NCI-H1092 treated with DMSO at 0.1 percent for 48 hours (cell line): ENCODE data around the gene KRTAP19-6.
"Not testable (repeated sequence)": the region's sequence is repeated elsewhere in the genome, so short reads cannot be mapped to it uniquely, and the experiment has no call there.

Experiments
- DNase-seq: peaks from one replicate; lab custom pipeline; 2025; lab: John Stamatoyannopoulos, UW

The KRTAP19-6 gene, protein sequence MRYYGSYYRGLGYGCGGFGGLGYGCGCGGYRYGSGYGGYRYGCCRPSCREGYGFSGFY

DNA sequence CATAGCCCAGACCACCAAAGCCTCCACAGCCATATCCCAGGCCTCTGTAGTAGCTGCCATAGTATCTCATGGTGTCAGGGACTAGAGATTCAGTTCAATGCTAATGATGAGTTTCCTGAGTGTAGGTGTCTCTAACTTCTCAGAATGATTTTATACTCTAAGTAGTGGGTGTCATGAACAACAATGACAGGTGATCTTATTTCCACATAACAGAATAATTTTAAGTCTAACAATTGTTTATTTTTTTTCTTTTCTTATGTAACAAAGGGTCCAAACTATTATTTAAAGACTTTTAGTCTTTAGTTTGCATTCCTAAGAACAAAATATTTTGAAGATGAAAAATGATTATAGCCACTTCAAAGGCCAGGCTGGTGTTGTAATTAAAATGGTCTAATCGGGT lies at the start of gene KRTAP19-6:
TSS of gene KRTAP19-6 (minus strand) at position 101 of the 400 bp plus-strand sequence. CDS start at position 70, 31 bp downstream.
- no peak for DNase-seq

DNA sequence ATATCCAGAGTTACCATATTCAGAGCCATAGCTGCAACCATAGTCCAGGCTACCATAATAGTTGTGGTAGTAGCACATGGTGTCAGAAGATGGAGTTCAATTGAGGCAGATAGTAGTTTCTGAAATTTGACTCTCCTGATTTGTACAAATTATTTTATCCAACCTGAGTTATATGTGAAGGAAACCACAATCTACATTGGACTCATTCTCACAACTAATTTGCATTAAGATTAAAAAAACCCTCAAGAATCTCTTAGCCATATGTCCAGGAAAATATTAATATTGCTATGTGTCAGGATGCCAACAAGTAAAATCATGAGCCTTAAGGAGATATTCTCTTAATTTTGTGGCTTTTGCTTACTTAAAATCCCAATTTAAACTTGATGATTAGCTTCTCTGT lies 48.6 kb upstream of the KRTAP19-6 start, which contains the start of gene KRTAP22-2:
TSS of gene KRTAP22-2 (minus strand) at position 101 of the 400 bp plus-strand sequence.
- DNase-seq = no peak

GRCh38 chr21:30582870-30583269 lies 41.2 kb upstream of the KRTAP19-6 start:
- no peak for DNase-seq

- DNase-seq = no peak
Measured at GRCh38 chr21:30580132-30580531, 38.5 kb upstream of the KRTAP19-6 start.

DNA sequence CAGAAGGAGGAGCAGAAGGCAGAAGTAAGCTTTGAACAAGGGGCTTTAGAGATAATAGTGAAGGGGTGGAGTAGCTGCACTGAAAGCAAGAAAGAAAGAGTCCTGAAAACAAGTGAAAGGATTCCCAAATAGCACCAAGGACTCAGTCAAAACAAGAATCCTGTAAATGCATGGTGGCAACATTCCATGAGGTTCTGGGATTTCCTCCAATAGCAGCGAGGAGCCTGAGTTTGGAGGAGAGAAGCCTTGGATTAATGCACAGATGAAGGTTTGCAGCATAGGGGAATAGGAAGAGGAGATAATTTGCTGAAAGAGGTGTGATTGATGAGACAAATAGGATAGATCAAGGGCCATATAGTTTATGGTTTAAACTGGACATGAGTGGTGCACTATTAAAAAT lies 37.7 kb upstream of the KRTAP19-6 start:
- DNase-seq = no peak

- no peak for DNase-seq
Measured at GRCh38 chr21:30577766-30578165, 36.1 kb upstream of the KRTAP19-6 start.

- DNase-seq = no peak
Measured at GRCh38 chr21:30567617-30568016, 26.0 kb upstream of the KRTAP19-6 start.

- DNase-seq = no peak
Measured at GRCh38 chr21:30563630-30564029, 22.0 kb upstream of the KRTAP19-6 start.

DNA sequence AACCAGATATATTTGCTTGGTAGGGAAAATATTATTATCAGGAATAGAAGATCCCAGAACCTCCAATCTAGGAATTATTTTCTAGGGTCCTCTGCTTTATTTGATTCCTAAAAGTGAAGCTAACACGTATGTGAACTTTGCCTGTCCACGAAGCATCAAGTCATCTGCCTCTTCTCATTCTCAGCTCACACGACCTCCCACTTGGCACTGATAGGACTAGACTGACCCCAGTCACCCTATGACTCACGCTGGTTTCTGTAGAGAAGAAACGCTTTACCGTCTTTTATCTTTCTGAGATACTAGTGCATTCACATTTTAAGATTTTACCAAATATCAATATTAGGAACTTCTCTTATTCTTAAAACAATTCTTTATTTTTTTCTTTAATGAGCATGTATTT lies 21.4 kb upstream of the KRTAP19-6 start:
- DNase-seq = no peak

DNA sequence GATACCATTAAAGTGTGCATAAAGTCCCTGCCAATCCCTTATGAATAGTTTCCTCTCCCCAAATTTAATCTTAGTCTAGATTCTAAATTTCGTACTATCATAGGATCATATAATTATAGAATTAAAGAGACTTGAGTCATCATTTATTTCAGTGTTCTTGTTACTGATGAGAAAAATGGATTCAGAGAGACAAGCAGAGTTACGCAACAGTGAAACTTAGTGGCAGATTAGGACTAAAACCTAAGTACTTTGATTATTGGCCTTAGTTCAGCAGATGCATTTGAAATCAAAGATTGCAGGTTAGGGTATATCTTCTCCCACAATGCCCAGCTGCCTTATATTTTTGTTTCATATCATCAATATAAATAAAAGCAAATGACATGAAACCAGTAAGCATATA lies 20.3 kb upstream of the KRTAP19-6 start:
- DNase-seq = no peak

GRCh38 chr21:30561264-30561895 lies 19.7 kb upstream of the KRTAP19-6 start, which contains the start of gene KRTAP19-7:
KRTAP19-7 (minus strand) TSS chr21:30561314; CDS start chr21:30561289, 25 bp downstream.
- DNase-seq = no peak

- DNase-seq = no peak
Measured at GRCh38 chr21:30555095-30555494, 13.4 kb upstream of the KRTAP19-6 start.

DNA sequence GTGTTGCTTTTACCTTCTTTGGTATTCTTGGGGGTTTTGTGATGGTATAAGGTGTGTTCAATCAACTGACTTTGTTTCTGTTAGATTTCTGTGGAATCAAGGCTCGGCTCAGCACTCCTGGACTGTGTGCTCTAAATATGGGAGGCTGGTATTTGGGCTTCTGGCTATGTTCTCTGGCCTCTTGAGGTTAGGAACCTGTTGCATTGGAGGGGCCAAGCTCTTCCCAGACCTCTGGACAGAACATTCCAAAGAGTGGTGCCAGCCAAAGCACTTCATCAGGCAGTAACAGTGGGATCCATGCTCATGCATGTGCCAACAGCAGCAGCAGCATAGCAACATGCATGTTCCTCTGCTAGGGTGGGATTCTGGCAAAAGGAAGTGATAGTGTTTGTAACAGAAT lies 11.1 kb upstream of the KRTAP19-6 start:
- no peak for DNase-seq

DNA sequence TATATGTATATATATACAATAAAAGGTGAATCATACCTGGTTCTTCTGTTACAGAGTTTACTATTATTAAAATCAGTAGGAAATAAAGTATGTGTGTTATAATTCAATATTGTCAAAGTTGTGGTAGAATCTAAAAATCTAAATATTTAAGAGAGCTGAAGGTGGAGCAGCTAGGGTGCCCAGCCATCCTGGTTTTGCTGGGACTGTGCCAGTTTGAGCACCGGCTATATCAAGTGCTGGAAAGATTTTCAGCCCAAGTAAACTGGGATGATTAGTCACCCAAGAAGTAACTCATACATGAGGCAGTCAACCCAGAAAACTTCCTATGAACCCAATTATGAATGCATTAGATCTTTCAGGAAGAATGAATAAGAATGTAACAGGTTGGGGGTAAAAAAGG lies 22.8 kb downstream of the KRTAP19-6 start:
- DNase-seq = no peak

GRCh38 chr21:30515681-30516080 lies 26.0 kb downstream of the KRTAP19-6 start:
- no peak for DNase-seq

GRCh38 chr21:30505621-30506205 lies 36.0 kb downstream of the KRTAP19-6 start:
- not testable (repeated sequence) for DNase-seq

GRCh38 chr21:30502041-30502440 lies 39.6 kb downstream of the KRTAP19-6 start, which contains the start of gene KRTAP19-5:
KRTAP19-5 (minus strand) TSS chr21:30502141; CDS start chr21:30502090, 51 bp downstream.
- no peak for DNase-seq

- DNase-seq = no peak
Measured at GRCh38 chr21:30497065-30497464, 44.6 kb downstream of the KRTAP19-6 start, which contains the start of gene KRTAP19-4. KRTAP19-4 (minus strand) TSS chr21:30497165; CDS start chr21:30497110, 55 bp downstream.

DNA sequence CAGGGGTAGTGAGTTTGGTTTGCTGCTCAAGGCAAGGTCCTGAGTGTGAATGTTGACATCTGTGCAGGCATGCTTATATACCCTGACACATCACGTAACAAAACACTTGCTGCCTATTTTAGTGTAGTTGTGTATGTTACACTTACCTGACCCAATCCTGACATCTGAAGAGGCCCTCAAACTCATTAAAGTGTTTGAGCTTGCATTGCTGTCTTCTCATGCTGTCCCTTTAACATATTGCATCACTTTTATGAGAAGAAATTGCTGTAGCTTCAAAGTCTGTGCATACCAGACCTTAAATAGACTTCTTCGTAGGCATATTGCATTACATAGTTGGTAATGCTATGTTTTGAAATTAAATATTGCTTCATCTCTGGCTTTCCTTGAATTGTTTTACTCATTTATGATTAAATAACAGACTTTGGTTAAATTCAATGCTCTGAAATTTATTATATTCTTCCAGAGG lies 49.7 kb downstream of the KRTAP19-6 start, which contains the start of gene KRTAP19-3:
TSS of gene KRTAP19-3 (minus strand) at position 51 of the 466 bp plus-strand sequence. CDS start 56 bp downstream, outside the sequence.
- DNase-seq = no peak
